Gastroesophageal sphincter (tissue), 4 donors: Measurements from ENCODE around the gene LRRC25. TPM values are rescaled to one million over a fixed set of nuclear protein-coding genes. Genes with fewer than 3 reads are reported as not detected.
"Not testable (repeated sequence)": the region's sequence is repeated elsewhere in the genome, so short reads cannot be mapped to it uniquely, and the experiment has no call there.

Experiments used
- ATAC-seq: fragments of 150-250 bp; one replicate; pipeline ENCODE4 v1.9.1; 2016; ENCODE audit warnings: mild to moderate bottlenecking, moderate library complexity
- H3K27ac ChIP-seq, 4 donors: fragments of 200-600 bp; sonication (generic) in 3 of 4; 1 replicate in 3 of 4; 2 replicates in 1 of 4; pipeline ENCODE4 v1.5.1; 2016 to 2019
- H3K27me3 ChIP-seq: fragments of 200-600 bp; sonication (generic); one replicate; pipeline ENCODE4 v1.5.1; 2019
- H3K36me3 ChIP-seq, 2 donors: fragments of 200-600 bp; sonication (generic); one replicate each; pipeline ENCODE4 v1.5.1; 2019; ENCODE audit warnings: control low read depth in 1 of 2
- H3K4me1 ChIP-seq, 3 donors: fragments of 200-600 bp; sonication (generic); 1 replicate in 2 of 3; 2 replicates in 1 of 3; pipeline ENCODE4 v1.5.1; 2016 to 2019; ENCODE audit warnings: control low read depth in 2 of 3
- H3K4me3 ChIP-seq, 2 donors: fragments of 200-600 bp; sonication (generic); one replicate each; pipeline ENCODE4 v1.5.1; 2019; ENCODE audit warnings: mild to moderate bottlenecking in 1 of 2, moderate library complexity in 1 of 2
- H3K9me3 ChIP-seq, 3 donors: fragments of 200-600 bp; sonication (generic); one replicate each; pipeline ENCODE4 v1.5.1; 2017 to 2019; ENCODE audit warnings: control low read depth in 2 of 3
- CTCF ChIP-seq, 4 experiments: fragments of 200-600 bp in 2 of 4; fragments of 450-650 bp in 2 of 4; sonication (generic) in 1 of 4; IDR thresholded peaks; one replicate each; pipeline ENCODE4 v1.5.1; 2017 to 2019; ENCODE audit warnings: antibody characterized with exemption in 4 of 4, mild to moderate bottlenecking in 2 of 4, moderate library complexity in 2 of 4
- EP300 ChIP-seq: sonication (generic); formaldehyde crosslinking; IDR thresholded peaks from one replicate; pipeline ENCODE4 v1.6.1; 2017; ENCODE audit warnings: antibody characterized with exemption, mild to moderate bottlenecking
- POLR2A ChIP-seq, 2 donors: fragments of 450-650 bp; IDR thresholded peaks; one replicate each; pipeline ENCODE4 v1.6.1; 2017; ENCODE audit warnings: antibody characterized with exemption in 2 of 2, mild to moderate bottlenecking in 2 of 2, moderate library complexity in 1 of 2
- POLR2AphosphoS5 ChIP-seq: sonication (generic); formaldehyde crosslinking; IDR thresholded peaks from one replicate; pipeline ENCODE4 v1.6.1; 2017; ENCODE audit warnings: antibody characterized with exemption
- WGBS, 2 donors: methylation state at CpG; one replicate each; pipeline ENCODE4 v1.1.5; 2018; ENCODE audit warnings: low coverage in 1 of 2; 5-methylcytosine and 5-hydroxymethylcytosine counted together
- total RNA-seq, 4 donors: library from RNA; depleted of rRNA; stranded (reverse); fragments of >200 nt; gene quantifications; one replicate each; pipeline ENCODE4 v1.1.0, GENCODE V29; 2016

The LRRC25 gene
- total RNA-seq, 4 donors from 2014 or later = 1.9 to 19.0 (median 4.8) TPM

- TF ChIP-seq EP300 (no peak), POLR2A (IDR thresholded peaks at IDR 0.05) (no peak), POLR2AphosphoS5 (no peak), CTCF (IDR thresholded peaks at IDR 0.05) (no peak)
- no peaks in the 10 kb centered on the region for H3K36me3 ChIP-seq
- no peaks in the 10 kb centered on the region for H3K27me3 ChIP-seq
- H3K4me1 ChIP-seq = peaks cover 0 to 58% (median 45%) of the 10 kb centered on the region in 3 donors
- 5 to 20% methylated on average over 1 to 4 of the region's 11 CpGs for WGBS, 2 donors
- peak overlapping the region in 1 of 2 donors; percentile 39 for H3K4me3 ChIP-seq
- no peaks in the 10 kb centered on the region for H3K9me3 ChIP-seq
- ATAC-seq = no peak
- H3K27ac ChIP-seq = peak overlapping the region; percentile 36 to 93 (median 90)
Measured at GRCh38 chr19:18414504-18415177, 17.2 kb upstream of the LRRC25 start.

GRCh38 chr19:18412610-18413239 is 15.3 kb upstream of the LRRC25 start:
- WGBS, 2 donors = 56 to 73% methylated on average over 8 to 9 of the region's 16 CpGs

GRCh38 chr19:18408053-18408476 is 10.6 kb upstream of the LRRC25 start:
- no peaks in the 10 kb centered on the region for H3K27me3 ChIP-seq
- no peaks in the 10 kb centered on the region for H3K36me3 ChIP-seq
- H3K27ac ChIP-seq = no peak overlapping the region
- ATAC-seq = no peak
- no peaks in the 10 kb centered on the region for H3K9me3 ChIP-seq
- WGBS, 2 donors = 52 to 61% methylated on average over 4 to 9 of the region's 10 CpGs
- TF ChIP-seq CTCF (IDR thresholded peaks at IDR 0.05) (peak in 2 of 4 experiments; percentile 14 to 49), POLR2AphosphoS5 (no peak)
- peaks cover 0 to 7% (median 0%) of the 10 kb centered on the region in 3 donors for H3K4me1 ChIP-seq
- no peak overlapping the region for H3K4me3 ChIP-seq

More at GRCh38 chr19:18412610-18413239, 15.3 kb upstream of the LRRC25 start:
- Histone ChIP-seq H3K36me3 (no peaks in the 10 kb centered on the region), H3K9me3 (no peaks in the 10 kb centered on the region), H3K4me3 (no peak overlapping the region), H3K4me1 (peaks cover 0 to 43% (median 34%) of the 10 kb centered on the region in 3 donors), H3K27ac (no peak overlapping the region), H3K27me3 (no peaks in the 10 kb centered on the region)
- no peak for ATAC-seq
- TF ChIP-seq EP300 = no peak
- TF ChIP-seq POLR2A (IDR thresholded peaks at IDR 0.05) = no peak
- no peak for TF ChIP-seq CTCF (IDR thresholded peaks at IDR 0.05)
- no peak for TF ChIP-seq POLR2AphosphoS5

- H3K36me3 ChIP-seq = no peaks in the 10 kb centered on the region
- H3K9me3 ChIP-seq = no peaks in the 10 kb centered on the region
- no peak overlapping the region for H3K4me3 ChIP-seq
- WGBS, 2 donors = 83 to 94% methylated on average over 5 to 9 of the region's 9 CpGs
- ATAC-seq = no peak
- H3K27ac ChIP-seq = no peak overlapping the region
- H3K27me3 ChIP-seq = no peaks in the 10 kb centered on the region
- TF ChIP-seq POLR2AphosphoS5 = no peak
- no peak for TF ChIP-seq CTCF (IDR thresholded peaks at IDR 0.05)
- TF ChIP-seq POLR2A (IDR thresholded peaks at IDR 0.05) = no peak
- no peak for TF ChIP-seq EP300
- peaks cover 0 to 7% (median 0%) of the 10 kb centered on the region in 3 donors for H3K4me1 ChIP-seq
Measured at GRCh38 chr19:18406749-18407148, 9.3 kb upstream of the LRRC25 start.

GRCh38 chr19:18405754-18406153 is 8.3 kb upstream of the LRRC25 start:
- H3K36me3 ChIP-seq, ATAC-seq, H3K27me3 ChIP-seq, H3K9me3 ChIP-seq, H3K4me3 ChIP-seq, H3K4me1 ChIP-seq, H3K27ac ChIP-seq: not testable (repeated sequence)
- WGBS, 2 donors = 89 to 91% methylated on average over 6 to 9 of the region's 11 CpGs

- not testable (repeated sequence) for ATAC-seq, H3K27me3 ChIP-seq
- WGBS, 2 donors = 78 to 81% methylated on average over 4 to 11 of the region's 18 CpGs
Measured at GRCh38 chr19:18402455-18403248, 5.2 kb upstream of the LRRC25 start.

More at GRCh38 chr19:18402455-18403248, 5.2 kb upstream of the LRRC25 start:
- not testable (repeated sequence) for H3K36me3 ChIP-seq, H3K4me3 ChIP-seq, H3K4me1 ChIP-seq, H3K9me3 ChIP-seq
- H3K27ac ChIP-seq = peak overlapping the region in 1 of 4 donors; percentile 51
